HFF-Myc (cell line): ENCODE data around the gene SARM1.
A peak's percentile ranks its signal among the peaks of the same experiment; 100 is the strongest.

Source experiments
- DNase-seq: peaks from one replicate; pipeline ENCODE4 v3.0.0-alpha.2; 2011; ENCODE audit warnings: low read depth; ENCODE audit errors: extremely low read depth
- H3K4me3 ChIP-seq: replicated peaks from 2 replicates; pipeline ENCODE4 v1.5.1; 2011; ENCODE audit warnings: low read depth, mild to moderate bottlenecking, control low read depth, low read length
- CTCF ChIP-seq: IDR thresholded peaks from 2 replicates; pipeline ENCODE4 v1.5.1; 2012; ENCODE audit warnings: mild to moderate bottlenecking, low read depth, low read length, control low read depth; ENCODE audit errors: missing control alignments

SARM1 gene

GRCh38 chr17:28407974-28408306 lies 36.4 kb downstream of the SARM1 start:
- no peak for TF ChIP-seq CTCF
- no peak for DNase-seq
- no peak overlapping the region for H3K4me3 ChIP-seq

GRCh38 chr17:28412099-28412498 lies 40.6 kb downstream of the SARM1 start:
- no peak overlapping the region for H3K4me3 ChIP-seq
- no peak for DNase-seq
- TF ChIP-seq CTCF, result no peak

- H3K4me3 ChIP-seq, result no peak overlapping the region
- TF ChIP-seq CTCF, result no peak
- no peak for DNase-seq
Observed at GRCh38 chr17:28413804-28414203, 42.3 kb downstream of the SARM1 start.

- H3K4me3 ChIP-seq, result no peak overlapping the region
- no peak for DNase-seq
- TF ChIP-seq CTCF, result no peak
Observed at GRCh38 chr17:28415886-28416285, 44.4 kb downstream of the SARM1 start.

GRCh38 chr17:28416703-28417311 lies 45.3 kb downstream of the SARM1 start:
- H3K4me3 ChIP-seq, result no peak overlapping the region
- DNase-seq, result peak; percentile 21
- peak; percentile 81 for TF ChIP-seq CTCF

GRCh38 chr17:28421787-28422305 lies 50.4 kb downstream of the SARM1 start:
- H3K4me3 ChIP-seq, result no peak overlapping the region
- TF ChIP-seq CTCF, result no peak
- no peak for DNase-seq

- no peak for TF ChIP-seq CTCF
- H3K4me3 ChIP-seq, result no peak overlapping the region
- DNase-seq, result no peak
Observed at GRCh38 chr17:28425206-28425605, 53.7 kb downstream of the SARM1 start.
